ENCODE data around the gene PRICKLE4.
"Not testable (repeated sequence)": the region's sequence is repeated elsewhere in the genome, so short reads cannot be mapped to it uniquely, and the experiment has no call there.

PRICKLE4 gene

DNA sequence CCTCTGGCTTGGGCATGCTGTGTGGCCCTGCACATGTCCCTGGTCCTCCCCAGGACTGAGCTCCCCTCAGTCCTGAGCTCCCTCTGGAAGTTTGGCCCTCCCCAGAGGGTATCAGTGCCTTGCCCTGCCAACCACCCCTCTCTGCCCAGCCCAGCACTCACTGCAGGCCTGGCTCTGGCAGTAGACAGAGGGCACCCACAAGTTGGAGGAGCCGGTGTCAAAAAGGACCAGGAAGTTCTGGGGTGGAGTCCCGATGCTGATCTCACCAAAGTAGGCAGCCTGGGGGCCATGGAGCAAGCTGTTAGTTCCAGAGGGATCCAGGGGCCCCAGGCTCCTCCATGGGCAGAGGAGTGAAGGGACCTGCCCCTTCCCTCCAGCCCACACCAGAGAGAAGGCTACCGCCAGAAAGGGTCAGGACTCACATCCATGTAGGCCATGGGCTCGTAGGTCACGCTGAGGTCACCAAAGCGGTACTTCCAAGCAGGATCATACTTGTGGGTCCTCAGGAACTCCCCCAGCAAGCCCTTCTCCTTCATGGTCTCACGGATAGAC is 36.3 kb upstream of the PRICKLE4 start:
- DNase-seq (ENCODE audit: low read depth), result no peak

GRCh38 chr6:41746107-41746506 is 34.5 kb upstream of the PRICKLE4 start:
- DNase-seq (ENCODE audit: low read depth), result no peak

GRCh38 chr6:41747256-41748101 is 33.1 kb upstream of the PRICKLE4 start, which contains the start of gene PGC:
TSS of gene PGC (minus strand) at chr6:41747397. CDS start at chr6:41747334, 63 bp downstream.
- DNase-seq (ENCODE audit: low read depth), result no peak

DNA sequence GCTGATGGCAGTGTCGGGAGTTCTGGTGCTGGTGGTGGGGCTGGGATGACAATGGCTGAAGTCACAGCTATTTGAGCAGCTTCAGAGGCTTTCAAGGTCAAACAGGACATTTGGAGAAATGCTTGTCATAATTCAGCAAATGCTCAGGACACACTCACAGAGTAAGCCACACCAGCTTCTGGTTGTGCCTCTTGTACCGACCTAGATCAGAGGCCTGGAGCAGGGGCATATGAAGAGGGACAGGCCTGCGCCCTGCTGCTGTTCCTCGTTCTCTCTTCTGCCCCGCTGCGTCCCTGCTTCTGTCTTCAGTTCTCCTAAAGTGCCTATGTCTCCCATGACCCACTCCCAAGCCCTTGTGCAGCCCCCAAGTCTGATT is 32.5 kb upstream of the PRICKLE4 start:
- DNase-seq (ENCODE audit: low read depth), result no peak

- no peak for DNase-seq (ENCODE audit: low read depth)
Observed at GRCh38 chr6:41748542-41748941, 32.0 kb upstream of the PRICKLE4 start.

DNA sequence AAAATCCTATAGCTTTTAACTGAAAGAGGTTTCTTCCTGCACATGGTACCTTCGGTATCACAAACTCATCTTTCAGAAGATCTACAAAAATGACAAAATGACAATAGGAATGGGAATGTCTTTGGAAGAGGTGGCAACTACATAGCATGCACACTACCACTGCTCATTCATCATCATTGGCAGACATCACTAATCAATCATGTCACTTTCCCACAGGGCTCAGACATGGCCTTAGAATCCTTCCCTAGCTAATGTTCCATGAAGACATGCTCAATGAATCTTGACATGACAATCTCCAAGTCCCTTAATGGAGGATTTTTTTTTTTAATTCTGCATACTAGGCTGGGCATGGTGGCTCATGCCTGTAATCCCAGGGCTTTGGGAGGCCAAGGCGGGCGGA is 30.2 kb upstream of the PRICKLE4 start:
- no peak for DNase-seq (ENCODE audit: low read depth)

- DNase-seq (ENCODE audit: low read depth), result no peak
Observed at GRCh38 chr6:41755895-41756294, 24.7 kb upstream of the PRICKLE4 start.

- DNase-seq (ENCODE audit: low read depth), result no peak
Observed at GRCh38 chr6:41756354-41756753, 24.2 kb upstream of the PRICKLE4 start.

- no peak for DNase-seq (ENCODE audit: low read depth)
Observed at GRCh38 chr6:41757271-41757670, 23.3 kb upstream of the PRICKLE4 start.

DNA sequence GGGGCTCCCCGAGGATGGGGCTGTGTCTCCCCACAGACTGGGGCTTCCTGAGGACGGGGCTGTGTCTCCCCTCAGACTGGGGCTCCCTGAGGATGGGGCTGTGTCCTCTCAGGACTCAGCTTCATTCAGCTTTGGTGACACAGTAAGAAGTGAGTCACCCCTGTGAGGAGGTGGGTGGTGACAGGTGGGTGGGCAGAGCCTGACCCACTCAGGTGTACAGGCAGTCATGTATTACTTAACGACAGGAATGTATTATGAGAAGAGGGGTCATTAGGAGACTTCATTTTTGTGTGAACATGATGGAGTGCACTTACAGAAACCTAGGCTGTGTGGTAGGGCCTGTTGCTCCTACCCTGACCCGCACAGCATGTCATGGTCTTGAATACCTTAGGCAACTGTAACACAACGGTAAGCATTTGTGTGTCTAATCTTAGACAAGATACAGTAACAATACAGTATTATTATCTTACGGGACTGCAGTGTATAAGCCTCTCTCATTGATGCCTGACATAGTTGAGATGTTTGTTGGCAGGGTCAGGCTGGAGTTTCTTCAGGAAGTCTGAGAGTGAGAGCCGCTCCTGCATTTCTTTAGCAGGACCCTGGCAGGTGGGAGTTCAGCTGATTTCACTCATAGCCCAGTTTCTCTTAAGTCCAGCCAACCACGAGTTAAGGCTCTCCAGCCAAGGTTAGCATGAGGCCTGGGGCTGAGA is 22.5 kb upstream of the PRICKLE4 start:
- DNase-seq (ENCODE audit: low read depth), result no peak

GRCh38 chr6:41758641-41759035 is 21.9 kb upstream of the PRICKLE4 start:
- no peak for DNase-seq (ENCODE audit: low read depth)

DNA sequence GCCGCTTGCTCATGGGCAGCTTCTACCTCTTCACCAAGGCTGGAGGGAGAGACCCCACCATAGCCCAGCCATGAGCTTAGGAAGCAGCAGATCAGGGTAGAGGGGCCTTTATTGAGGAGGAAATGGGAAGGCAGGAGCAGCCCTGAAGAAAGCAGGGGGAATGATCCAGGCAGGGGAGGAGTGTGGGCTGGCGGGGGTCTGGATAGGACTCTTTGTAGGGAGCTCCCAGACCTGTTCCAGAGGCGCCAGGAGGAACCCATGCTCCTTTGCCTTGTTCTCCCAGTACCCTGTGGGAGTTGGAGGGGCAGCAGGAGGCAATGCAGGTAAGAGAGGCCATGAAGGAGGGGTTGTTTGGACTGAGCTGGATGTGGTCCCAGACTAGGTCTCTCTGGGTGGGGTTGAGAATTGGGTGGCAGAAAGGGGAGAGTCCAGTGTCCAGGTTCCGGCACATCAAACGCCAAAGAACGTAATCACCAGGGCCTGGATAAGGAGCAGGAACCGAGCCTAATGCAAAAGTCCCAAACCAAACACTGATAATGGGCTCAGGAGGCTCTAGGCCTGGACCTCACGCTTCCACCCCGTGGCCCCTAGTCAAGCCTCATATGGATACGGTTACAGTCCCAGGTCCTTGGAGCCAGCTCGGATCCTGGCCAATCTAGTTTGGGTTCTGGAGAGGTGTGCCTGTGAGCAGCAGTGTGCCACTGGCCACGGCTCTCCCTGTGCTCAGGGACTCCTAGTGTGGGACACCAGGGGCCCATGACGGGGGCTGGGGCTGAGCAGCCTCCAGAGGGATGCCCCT is 21.3 kb upstream of the PRICKLE4 start:
- no peak for DNase-seq (ENCODE audit: low read depth)

GRCh38 chr6:41759905-41760579 is 20.5 kb upstream of the PRICKLE4 start:
- DNase-seq (ENCODE audit: low read depth), result no peak

DNA sequence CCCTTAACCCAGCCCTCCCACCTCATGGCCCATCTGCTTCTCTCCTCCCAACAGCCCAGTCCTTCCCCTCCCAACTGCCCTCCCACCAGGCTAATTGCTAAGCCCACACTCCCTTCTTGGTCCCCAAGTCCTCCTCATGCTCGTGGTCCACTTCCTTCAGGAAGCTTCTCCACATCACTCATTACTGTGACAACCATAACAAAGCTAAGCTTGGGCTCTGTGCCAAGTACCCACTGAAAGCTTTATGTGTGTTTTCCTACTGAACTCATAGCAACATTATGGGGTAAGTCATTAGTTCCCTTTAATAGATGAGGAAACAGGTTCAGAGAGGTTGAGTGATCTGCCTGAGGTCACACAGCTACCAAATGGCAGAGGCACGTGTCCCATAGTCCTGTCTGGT is 17.1 kb upstream of the PRICKLE4 start:
- DNase-seq (ENCODE audit: low read depth), result no peak

DNA sequence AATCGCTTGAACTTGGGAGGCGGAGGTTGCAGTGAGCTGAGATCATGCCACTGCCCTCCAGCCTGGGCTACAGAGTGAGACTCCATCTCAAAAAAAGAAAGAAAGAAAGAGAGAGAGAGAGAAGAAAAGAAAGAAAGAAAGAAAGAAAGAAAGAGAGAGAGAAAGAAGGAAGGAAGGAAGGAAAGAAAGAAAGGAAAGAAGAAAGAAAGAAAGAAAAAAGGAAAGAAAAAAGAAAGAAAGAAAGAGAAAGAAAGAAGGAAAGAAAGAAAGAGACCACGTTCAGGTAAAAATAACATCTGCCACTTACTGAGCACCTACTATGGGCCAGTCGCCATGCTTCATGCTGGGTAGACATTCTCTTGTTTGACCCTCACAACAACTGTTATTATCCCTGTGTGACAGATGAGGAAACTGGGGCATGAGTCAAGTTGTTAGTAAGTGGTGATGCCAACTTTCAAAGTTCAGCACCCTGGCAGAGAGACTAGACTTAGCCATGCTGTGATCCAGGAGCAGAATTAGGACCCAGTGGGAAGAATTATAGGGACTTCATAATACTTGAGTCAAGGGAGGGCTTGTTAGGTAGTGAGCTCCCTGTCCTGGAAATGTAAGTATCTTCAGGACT is 14.4 kb upstream of the PRICKLE4 start:
- DNase-seq (ENCODE audit: low read depth), result not testable (repeated sequence)

- DNase-seq (ENCODE audit: low read depth), result no peak
Observed at GRCh38 chr6:41767112-41767833, 13.3 kb upstream of the PRICKLE4 start.

GRCh38 chr6:41768545-41769308 is 11.9 kb upstream of the PRICKLE4 start:
- DNase-seq (ENCODE audit: low read depth), result no peak

DNA sequence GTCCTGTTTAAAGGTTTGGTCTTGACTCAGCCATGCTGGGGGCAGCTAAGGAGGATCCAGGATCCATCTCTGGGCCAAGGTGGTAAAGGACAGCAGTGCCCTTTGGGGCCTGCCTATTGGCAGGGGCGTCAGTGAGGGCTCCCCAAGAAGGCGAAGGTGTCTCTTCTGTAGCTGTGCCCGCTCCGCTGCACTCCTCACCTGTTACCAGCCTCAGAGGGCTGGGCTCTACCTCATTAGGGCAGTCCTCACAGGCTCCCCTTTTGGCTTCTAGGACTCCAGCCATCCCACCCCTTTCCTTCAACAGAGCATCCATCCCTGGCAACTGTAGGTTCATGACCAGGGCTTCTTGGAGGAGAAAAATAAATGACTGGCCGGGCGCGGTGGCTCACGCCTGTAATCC is 11.2 kb upstream of the PRICKLE4 start:
- DNase-seq (ENCODE audit: low read depth), result no peak

GRCh38 chr6:41770381-41771057 is 10.1 kb upstream of the PRICKLE4 start:
- DNase-seq (ENCODE audit: low read depth), result no peak
